H1 (cell line): ENCODE results near the gene TTC28. TPM values are rescaled to one million over a fixed set of nuclear protein-coding genes. Genes with fewer than 3 reads are reported as not detected.
A peak's percentile ranks its signal among the peaks of the same experiment; 100 is the strongest.

ENCODE experiments used
- CTCF ChIA-PET: fragments of 300-600 bp; sonication (Branson Sonifier 250); formaldehyde crosslinking; loops from one replicate; lab custom pipeline; 2021; ENCODE audit not compliant: partially characterized antibody; lab: Charles Lee
- POLR2A ChIA-PET: fragments of 300-600 bp; sonication (Branson Sonifier 250); formaldehyde crosslinking; loops from one replicate; lab custom pipeline; 2021; ENCODE audit warnings: inconsistent platforms; ENCODE audit not compliant: partially characterized antibody; lab: Charles Lee
- DNase-seq, 2 experiments: peaks; one replicate each; pipeline versions ENCODE4 v3.0.0 to v3.0.0-alpha.2; 2010 to 2022; ENCODE audit warnings: low spot score in 2 of 2, low read depth in 1 of 2, mixed read lengths in 1 of 2
- FAIRE-seq: peaks from 2 replicates; lab custom pipeline; 2011; peaks lifted over from hg19 to GRCh38; lab: Jason Lieb, UNC
- H2AFZ ChIP-seq: 2 replicates; pipeline ENCODE4 v1.8.1; 2012; ENCODE audit warnings: low read length, inconsistent platforms
- H2AK5ac ChIP-seq: 2 replicates; pipeline ENCODE4 v1.6.1; 2013; ENCODE audit warnings: low read depth, low read length
- H2BK120ac ChIP-seq: replicated peaks from 2 replicates; pipeline ENCODE3; 2013; ENCODE audit warnings: low read depth, low read length, inconsistent platforms
- H2BK12ac ChIP-seq: 2 replicates; pipeline ENCODE4 v1.6.1; 2013; ENCODE audit warnings: low read depth, low read length
- H2BK15ac ChIP-seq: 2 replicates; pipeline ENCODE4 v1.6.1; 2013; ENCODE audit warnings: low read length
- H2BK20ac ChIP-seq: 2 replicates; pipeline ENCODE4 v1.6.1; 2013; ENCODE audit warnings: low read length
- H2BK5ac ChIP-seq: 2 replicates; pipeline ENCODE4 v1.6.1; 2013; ENCODE audit warnings: low read depth, low read length
- H3K14ac ChIP-seq: 2 replicates; pipeline ENCODE4 v1.6.1; 2013; ENCODE audit warnings: inconsistent platforms; ENCODE audit not compliant: insufficient read length
- H3K18ac ChIP-seq: 2 replicates; pipeline ENCODE4 v1.6.1; 2013; ENCODE audit warnings: low read length; ENCODE audit errors: extremely low read depth
- H3K23ac ChIP-seq: 2 replicates; pipeline ENCODE4 v1.6.1; 2013; ENCODE audit warnings: inconsistent platforms; ENCODE audit not compliant: insufficient read length
- H3K23me2 ChIP-seq: 2 replicates; pipeline ENCODE4 v1.6.1; 2013; ENCODE audit warnings: low read depth, low read length
- H3K27ac ChIP-seq: 2 replicates; pipeline ENCODE4 v1.6.1; 2011; ENCODE audit warnings: low read depth, low read length, inconsistent platforms
- H3K27me3 ChIP-seq, 4 experiments: replicated peaks in 1 of 4; 1 replicate in 1 of 4; 2 replicates in 3 of 4; pipeline versions ENCODE4 v1.6.1 to v1.8.1; 2011 to 2013; ENCODE audit warnings: low read length in 3 of 4, mild to moderate bottlenecking in 3 of 4, inconsistent platforms in 2 of 4, mixed read lengths in 2 of 4, moderate library complexity in 1 of 4; ENCODE audit not compliant: control insufficient read depth in 3 of 4, insufficient read depth in 3 of 4; ENCODE audit errors: extremely low read depth in 1 of 4
- H3K36me3 ChIP-seq, 4 experiments: 2 replicates each; pipeline versions ENCODE4 v1.6.1 to v1.8.1; 2011 to 2013; ENCODE audit warnings: mild to moderate bottlenecking in 4 of 4, low read length in 3 of 4, moderate library complexity in 2 of 4, control low read depth in 1 of 4, inconsistent platforms in 1 of 4; ENCODE audit not compliant: insufficient read depth in 4 of 4, control insufficient read depth in 2 of 4
- H3K4ac ChIP-seq: replicated peaks from 2 replicates; pipeline ENCODE3; 2013; ENCODE audit warnings: low read length, low read depth, mixed read lengths, inconsistent platforms; ENCODE audit not compliant: insufficient read length
- H3K4me1 ChIP-seq, 4 experiments: replicated peaks in 1 of 4; 1 replicate in 1 of 4; 2 replicates in 3 of 4; pipeline versions ENCODE4 v1.6.1 to v1.8.1; 2011 to 2013; ENCODE audit warnings: low read length in 3 of 4, inconsistent platforms in 2 of 4, mixed read lengths in 1 of 4; ENCODE audit not compliant: insufficient read depth in 4 of 4, control insufficient read depth in 3 of 4
- H3K4me2 ChIP-seq, 2 experiments: 2 replicates each; pipeline versions ENCODE4 v1.6.1 to v1.8.1; 2011 to 2013; ENCODE audit warnings: low read depth in 2 of 2, low read length in 2 of 2, control low read depth in 1 of 2, inconsistent platforms in 1 of 2, mild to moderate bottlenecking in 1 of 2; ENCODE audit not compliant: insufficient read depth in 1 of 2
- H3K4me3 ChIP-seq, 4 experiments: fragments of 200-600, 300-600 bp in 1 of 4; sonication (generic), shearing (Covaris generic), sonication (Bioruptor Twin) in 1 of 4; 2 replicates each; pipeline versions ENCODE4 v1.5.1 to v1.8.1; 2011 to 2016; ENCODE audit warnings: low read length in 4 of 4, low read depth in 3 of 4, control low read depth in 2 of 4, inconsistent platforms in 2 of 4, mild to moderate bottlenecking in 2 of 4, mixed read lengths in 1 of 4, moderate library complexity in 1 of 4; ENCODE audit not compliant: insufficient read depth in 2 of 4; ENCODE audit errors: extremely low read depth in 1 of 4
- H3K56ac ChIP-seq: replicated peaks from 2 replicates; pipeline ENCODE3; 2013; ENCODE audit warnings: low read depth, mild to moderate bottlenecking, mixed read lengths, low read length, inconsistent platforms; ENCODE audit not compliant: insufficient read length
- H3K79me1 ChIP-seq: 2 replicates; pipeline ENCODE4 v1.6.1; 2013; ENCODE audit warnings: low read depth, low read length, control low read depth
- H3K79me2 ChIP-seq, 2 experiments: 2 replicates each; pipeline versions ENCODE4 v1.6.1 to v1.8.1; 2012 to 2013; ENCODE audit warnings: low read length in 2 of 2, mild to moderate bottlenecking in 2 of 2, inconsistent platforms in 1 of 2; ENCODE audit not compliant: insufficient read depth in 2 of 2, control insufficient read depth in 1 of 2
- H3K9ac ChIP-seq, 4 experiments: replicated peaks in 1 of 4; 1 replicate in 1 of 4; 2 replicates in 3 of 4; pipeline versions ENCODE4 v1.6.1 to v1.8.1; 2011 to 2013; ENCODE audit warnings: low read depth in 3 of 4, low read length in 3 of 4, control low read depth in 2 of 4, mild to moderate bottlenecking in 2 of 4, moderate library complexity in 2 of 4, inconsistent platforms in 1 of 4; ENCODE audit errors: extremely low read depth in 1 of 4
- H3K9me3 ChIP-seq, 2 experiments: 2 replicates each; pipeline versions ENCODE4 v1.6.1 to v1.8.1; 2012 to 2013; ENCODE audit warnings: mild to moderate bottlenecking in 2 of 2, moderate library complexity in 2 of 2, control low read depth in 1 of 2, inconsistent platforms in 1 of 2, low read depth in 1 of 2, low read length in 1 of 2, mixed read lengths in 1 of 2; ENCODE audit not compliant: insufficient read depth in 2 of 2
- H4K20me1 ChIP-seq, 2 experiments: replicated peaks in 1 of 2; 2 replicates each; pipeline versions ENCODE3 to v1.8.1; 2011 to 2013; ENCODE audit warnings: inconsistent platforms in 2 of 2, low read length in 2 of 2, mild to moderate bottlenecking in 1 of 2; ENCODE audit not compliant: insufficient read depth in 2 of 2, control insufficient read depth in 1 of 2
- H4K5ac ChIP-seq: 2 replicates; pipeline ENCODE4 v1.6.1; 2013; ENCODE audit warnings: low read length, low read depth, mixed read lengths, inconsistent platforms; ENCODE audit not compliant: insufficient read length
- H4K8ac ChIP-seq: 2 replicates; pipeline ENCODE4 v1.8.0; 2013; ENCODE audit warnings: mild to moderate bottlenecking, moderate library complexity, low read length, inconsistent platforms; ENCODE audit not compliant: insufficient read depth; ENCODE audit errors: extremely low read depth
- H4K91ac ChIP-seq: replicated peaks from 2 replicates; pipeline ENCODE3; 2013; ENCODE audit warnings: low read length, mixed read lengths, inconsistent platforms; ENCODE audit not compliant: insufficient read length
- CBX5 ChIP-seq: fragments of 300-800, 300-1000 bp; sonication (generic); IDR thresholded peaks from 2 replicates; pipeline ENCODE4 v1.7.1; 2016; ENCODE audit warnings: antibody characterized with exemption, low read length, low read depth
- FOSL1 ChIP-seq: IDR thresholded peaks from 2 replicates; pipeline ENCODE4 v1.6.1; 2011; ENCODE audit warnings: mild to moderate bottlenecking, low read depth, low read length, moderate library complexity; ENCODE audit not compliant: insufficient read depth
- HDAC2 ChIP-seq, 2 experiments: fragments of 300-600 bp in 1 of 2; sonication (generic) in 1 of 2; IDR thresholded peaks; 2 replicates each; pipeline ENCODE4 v1.6.1; 2011 to 2012; ENCODE audit warnings: low read depth in 2 of 2, low read length in 2 of 2, mild to moderate bottlenecking in 2 of 2, moderate library complexity in 2 of 2, borderline replicate concordance in 1 of 2, inconsistent platforms in 1 of 2
- KDM4A ChIP-seq: IDR thresholded peaks from one replicate; pipeline ENCODE4 v1.7.1; 2012; ENCODE audit warnings: low read depth, mild to moderate bottlenecking, moderate library complexity, low read length, inconsistent platforms; ENCODE audit not compliant: severe bottlenecking
- POU5F1 ChIP-seq: IDR thresholded peaks from 2 replicates; pipeline ENCODE4 v1.6.1; 2011; ENCODE audit warnings: low read depth, mild to moderate bottlenecking, low read length, moderate library complexity
- RAD21 ChIP-seq, 2 experiments: IDR thresholded peaks in 1 of 2; conservative IDR thresholded peaks in 1 of 2; 2 replicates each; pipeline ENCODE4 v1.6.1; 2011; ENCODE audit warnings: low read depth in 2 of 2, low read length in 2 of 2, improper control_type of control experiment in 1 of 2, inconsistent platforms in 1 of 2, mild to moderate bottlenecking in 1 of 2, moderate library complexity in 1 of 2
- RNF2 ChIP-seq: fragments of 200-900, 300-1000 bp; sonication (generic); IDR thresholded peaks from 2 replicates; pipeline ENCODE4 v1.7.1; 2016; ENCODE audit warnings: borderline replicate concordance, low read depth, mild to moderate bottlenecking, antibody characterized with exemption, low read length; ENCODE audit not compliant: poor library complexity, severe bottlenecking; ENCODE audit errors: missing control alignments
- TAF7 ChIP-seq: optimal IDR thresholded peaks from 2 replicates; pipeline ENCODE3; 2011; ENCODE audit warnings: low read depth, mild to moderate bottlenecking, inconsistent platforms, low read length, moderate library complexity, borderline replicate concordance
- WGBS, 2 experiments: shearing (Covaris generic) in 1 of 2; methylation state at CpG; one replicate each; pipeline versions ENCODE4 v1.1.6 to v1.1.7; 2013 to 2015; ENCODE audit warnings: low lambda C conversion rate in 2 of 2, mixed read lengths in 2 of 2, inconsistent platforms in 1 of 2, low coverage in 1 of 2, missing lambda C conversion rate in 1 of 2; ENCODE audit not compliant: insufficient replicate concordance in 2 of 2, insufficient coverage in 1 of 2, insufficient read length in 1 of 2; ENCODE audit errors: extremely low coverage in 1 of 2, missing lambda C conversion rate in 1 of 2; 5-methylcytosine and 5-hydroxymethylcytosine counted together
- polyA plus RNA-seq, 7 experiments: library from polyadenylated mRNA; depleted of rRNA in 3 of 7; stranded (reverse) in 5 of 7; unstranded in 2 of 7; fragments of >200 nt in 5 of 7; fragments of 200-250 nt in 2 of 7; gene quantifications; 1 replicate in 5 of 7; 2 replicates in 1 of 7; 4 replicates in 1 of 7; pipeline versions ENCODE4 v1.2.1 to v1.2.3, GENCODE V29; 2011 to 2013; ENCODE audit warnings: missing spikeins in 2 of 7, mixed read lengths in 2 of 7
- total RNA-seq: library from RNA; stranded (reverse); fragmentation: NEBNext Ultra II Directional; extraction: Animal tissue kit (Norgen Biotek cat#: 25700); gene quantifications from 2 replicates; pipeline ENCODE4 v1.2.1, GENCODE V29; 2021
- TF ChIP-seq, protein P1 (sequence below): IDR thresholded peaks from 2 replicates; pipeline ENCODE4 v1.6.1; 2012; ENCODE audit warnings: inconsistent platforms

Gene TTC28
- total and polyA plus RNA-seq, 2 of the 8 experiments (the other 6 are each of a cell fraction or from before 2014, with no cell fraction given) = 2.6 to 12.6 TPM

- H3K9ac ChIP-seq = no peak overlapping the region
- H2BK12ac ChIP-seq = no peak overlapping the region
- H3K23ac ChIP-seq = no peak overlapping the region
- H2AK5ac ChIP-seq = no peak overlapping the region
- H2BK120ac ChIP-seq = no peak overlapping the region
- POLR2A ChIA-PET = no interaction called here
- TF ChIP-seq FOSL1 (no peak), POU5F1 (no peak), TAF7 (no peak), HDAC2 (IDR thresholded peaks at IDR 0.05; ENCODE audit: borderline replicate concordance in 1 of 2, low read depth in 2 of 2, low read length in 2 of 2) (no peak), KDM4A (no peak), RNF2 (no peak), RAD21 (IDR thresholded peaks at IDR 0.05 in 1 of 2, conservative IDR thresholded peaks at IDR 0.05 in 1 of 2; ENCODE audit: low read depth in 2 of 2, low read length in 2 of 2) (no peak), CBX5 (no peak)
- TF ChIP-seq, protein P1, sequence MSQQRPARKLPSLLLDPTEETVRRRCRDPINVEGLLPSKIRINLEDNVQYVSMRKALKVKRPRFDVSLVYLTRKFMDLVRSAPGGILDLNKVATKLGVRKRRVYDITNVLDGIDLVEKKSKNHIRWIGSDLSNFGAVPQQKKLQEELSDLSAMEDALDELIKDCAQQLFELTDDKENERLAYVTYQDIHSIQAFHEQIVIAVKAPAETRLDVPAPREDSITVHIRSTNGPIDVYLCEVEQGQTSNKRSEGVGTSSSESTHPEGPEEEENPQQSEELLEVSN = no peak
- no peak overlapping the region for H2BK5ac ChIP-seq
- H2AFZ ChIP-seq = no peak overlapping the region
- no peaks in the 10 kb centered on the region for H3K36me3 ChIP-seq
- H3K18ac ChIP-seq = no peak overlapping the region
- no peaks in the 10 kb centered on the region for H3K79me2 ChIP-seq
- WGBS, 2 experiments = 69% methylated on average over 3 of the region's 3 CpGs; no CpG with 5 or more reads in 1 of the 2 experiments
- no peak overlapping the region for H4K8ac ChIP-seq
- no peaks in the 10 kb centered on the region for H4K20me1 ChIP-seq
- no peak overlapping the region for H3K4ac ChIP-seq
- no peaks in the 10 kb centered on the region for H3K27me3 ChIP-seq
- no peaks in the 10 kb centered on the region for H3K9me3 ChIP-seq
- no peak overlapping the region for H4K91ac ChIP-seq
- no peaks in the 10 kb centered on the region for H3K79me1 ChIP-seq
- CTCF ChIA-PET = interaction anchor here (0.6 kb wide), 1 partner anchor 531 kb away, joined by 3 read pairs; no protein-coding TSS in a partner anchor
- no peak overlapping the region for H4K5ac ChIP-seq
- no peak overlapping the region for H3K27ac ChIP-seq
- FAIRE-seq (peak; percentile 73), DNase-seq (no peak)
- H2BK20ac ChIP-seq = no peak overlapping the region
- no peak overlapping the region for H3K14ac ChIP-seq
- H3K56ac ChIP-seq = no peak overlapping the region
- H3K4me3 ChIP-seq = no peak overlapping the region
- no peaks in the 10 kb centered on the region for H3K4me1 ChIP-seq
- H3K23me2 ChIP-seq = no peaks in the 10 kb centered on the region
- no peak overlapping the region for H2BK15ac ChIP-seq
- H3K4me2 ChIP-seq = no peak overlapping the region
These were observed 96.8 kb downstream of the TTC28 start for GRCh38 chr22:28582806-28583205.
